Astrocyte (in vitro differentiated cells and primary cell): ENCODE results near the gene MAN1B1.

Experiments
- EZH2 ChIP-seq: IDR thresholded peaks from 2 replicates; pipeline ENCODE4 v1.6.1; 2012; ENCODE audit warnings: mild to moderate bottlenecking, low read length, inconsistent platforms; ENCODE audit not compliant: insufficient read depth
- TF ChIP-seq, protein P1 (sequence below): IDR thresholded peaks from 2 replicates; pipeline ENCODE4 v1.5.1; 2011; ENCODE audit warnings: low read depth, mild to moderate bottlenecking, inconsistent platforms, low read length, moderate library complexity; ENCODE audit not compliant: insufficient read depth

- TF ChIP-seq, protein P1, sequence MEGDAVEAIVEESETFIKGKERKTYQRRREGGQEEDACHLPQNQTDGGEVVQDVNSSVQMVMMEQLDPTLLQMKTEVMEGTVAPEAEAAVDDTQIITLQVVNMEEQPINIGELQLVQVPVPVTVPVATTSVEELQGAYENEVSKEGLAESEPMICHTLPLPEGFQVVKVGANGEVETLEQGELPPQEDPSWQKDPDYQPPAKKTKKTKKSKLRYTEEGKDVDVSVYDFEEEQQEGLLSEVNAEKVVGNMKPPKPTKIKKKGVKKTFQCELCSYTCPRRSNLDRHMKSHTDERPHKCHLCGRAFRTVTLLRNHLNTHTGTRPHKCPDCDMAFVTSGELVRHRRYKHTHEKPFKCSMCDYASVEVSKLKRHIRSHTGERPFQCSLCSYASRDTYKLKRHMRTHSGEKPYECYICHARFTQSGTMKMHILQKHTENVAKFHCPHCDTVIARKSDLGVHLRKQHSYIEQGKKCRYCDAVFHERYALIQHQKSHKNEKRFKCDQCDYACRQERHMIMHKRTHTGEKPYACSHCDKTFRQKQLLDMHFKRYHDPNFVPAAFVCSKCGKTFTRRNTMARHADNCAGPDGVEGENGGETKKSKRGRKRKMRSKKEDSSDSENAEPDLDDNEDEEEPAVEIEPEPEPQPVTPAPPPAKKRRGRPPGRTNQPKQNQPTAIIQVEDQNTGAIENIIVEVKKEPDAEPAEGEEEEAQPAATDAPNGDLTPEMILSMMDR, result no peak
- TF ChIP-seq EZH2, result no peak
Observed at GRCh38 chr9:137044037-137044436, 42.7 kb upstream of the MAN1B1 start.
